H1 (cell line): ENCODE measurements around the gene USP49. TPM values are rescaled to one million over a fixed set of nuclear protein-coding genes. Genes with fewer than 3 reads are reported as not detected.
A peak's percentile ranks its signal among the peaks of the same experiment; 100 is the strongest.

Experiments
- ATF3 ChIP-seq: IDR thresholded peaks from 2 replicates; pipeline ENCODE4 v1.6.1; 2011; ENCODE audit warnings: low read depth, mild to moderate bottlenecking, low read length; ENCODE audit not compliant: insufficient read depth
- BRCA1 ChIP-seq: IDR thresholded peaks from 2 replicates; pipeline ENCODE4 v1.6.1; 2012; ENCODE audit warnings: low read depth, low read length, improper control_type of control experiment
- CBX5 ChIP-seq: fragments of 300-800, 300-1000 bp; sonication (generic); IDR thresholded peaks from 2 replicates; pipeline ENCODE4 v1.7.1; 2016; ENCODE audit warnings: antibody characterized with exemption, low read length, low read depth
- CHD2 ChIP-seq: IDR thresholded peaks from 2 replicates; pipeline ENCODE4 v1.6.1; 2012; ENCODE audit warnings: low read length, improper control_type of control experiment
- CREB1 ChIP-seq: IDR thresholded peaks from 2 replicates; pipeline ENCODE4 v1.6.1; 2012; ENCODE audit warnings: inconsistent platforms
- EGR1 ChIP-seq: IDR thresholded peaks from 2 replicates; pipeline ENCODE4 v1.6.1; 2011; ENCODE audit warnings: low read depth, low read length, borderline replicate concordance
- JUND ChIP-seq: IDR thresholded peaks from 2 replicates; pipeline ENCODE4 v1.6.1; 2011; ENCODE audit warnings: mild to moderate bottlenecking, improper control_type of control experiment, low read length
- KDM4A ChIP-seq: IDR thresholded peaks from one replicate; pipeline ENCODE4 v1.7.1; 2012; ENCODE audit warnings: low read depth, mild to moderate bottlenecking, moderate library complexity, low read length, inconsistent platforms; ENCODE audit not compliant: severe bottlenecking
- MAX ChIP-seq: IDR thresholded peaks from 2 replicates; pipeline ENCODE4 v1.6.1; 2012; ENCODE audit warnings: inconsistent platforms
- NANOG ChIP-seq: IDR thresholded peaks from 2 replicates; pipeline ENCODE4 v1.6.1; 2011; ENCODE audit warnings: low read length, low read depth, mild to moderate bottlenecking, inconsistent platforms; ENCODE audit not compliant: insufficient read depth, poor library complexity, severe bottlenecking
- PHF8 ChIP-seq: fragments of 200-600 bp; sonication (generic); conservative IDR thresholded peaks from 2 replicates; pipeline ENCODE4 v1.7.1; 2012; ENCODE audit warnings: low read depth, mild to moderate bottlenecking, inconsistent platforms, low read length, moderate library complexity
- POU5F1 ChIP-seq: IDR thresholded peaks from 2 replicates; pipeline ENCODE4 v1.6.1; 2011; ENCODE audit warnings: low read depth, mild to moderate bottlenecking, low read length, moderate library complexity
- SIN3A ChIP-seq, 2 experiments: IDR thresholded peaks in 1 of 2; conservative IDR thresholded peaks in 1 of 2; 2 replicates each; pipeline ENCODE4 v1.6.1; 2011 to 2012; ENCODE audit warnings: low read length in 2 of 2, improper control_type of control experiment in 1 of 2, low read depth in 1 of 2, mild to moderate bottlenecking in 1 of 2
- SP1 ChIP-seq: IDR thresholded peaks from 2 replicates; pipeline ENCODE4 v1.6.1; 2011; ENCODE audit warnings: low read depth, low read length
- SRF ChIP-seq: IDR thresholded peaks from 2 replicates; pipeline ENCODE4 v1.6.1; 2011; ENCODE audit warnings: mild to moderate bottlenecking, low read depth, low read length, moderate library complexity
- TAF1 ChIP-seq: IDR thresholded peaks from 2 replicates; pipeline ENCODE4 v1.6.1; 2011; ENCODE audit warnings: mild to moderate bottlenecking, low read depth, low read length
- TAF7 ChIP-seq: optimal IDR thresholded peaks from 2 replicates; pipeline ENCODE3; 2011; ENCODE audit warnings: low read depth, mild to moderate bottlenecking, inconsistent platforms, low read length, moderate library complexity, borderline replicate concordance
- YY1 ChIP-seq: IDR thresholded peaks from 2 replicates; pipeline ENCODE4 v1.6.1; 2011; ENCODE audit warnings: low read depth, mild to moderate bottlenecking, low read length
- ZNF274 ChIP-seq: IDR thresholded peaks from 2 replicates; pipeline ENCODE4 v1.7.0; 2012; ENCODE audit warnings: low read length, borderline replicate concordance; ENCODE audit errors: extremely low read depth
- polyA plus RNA-seq, 7 experiments: library from polyadenylated mRNA; depleted of rRNA in 3 of 7; stranded (reverse) in 5 of 7; unstranded in 2 of 7; fragments of >200 nt in 5 of 7; fragments of 200-250 nt in 2 of 7; gene quantifications; 1 replicate in 5 of 7; 2 replicates in 1 of 7; 4 replicates in 1 of 7; pipeline versions ENCODE4 v1.2.1 to v1.2.3, GENCODE V29; 2011 to 2013; ENCODE audit warnings: missing spikeins in 2 of 7, mixed read lengths in 2 of 7
- total RNA-seq: library from RNA; stranded (reverse); fragmentation: NEBNext Ultra II Directional; extraction: Animal tissue kit (Norgen Biotek cat#: 25700); gene quantifications from 2 replicates; pipeline ENCODE4 v1.2.1, GENCODE V29; 2021

The USP49 gene
- total and polyA plus RNA-seq, 2 of the 8 experiments (the other 6 are each of a cell fraction or from before 2014, with no cell fraction given): 6.9 to 24.4 TPM

- TF ChIP-seq CBX5: no peak
- peak; percentile 23; the same call in 1 of the 2 replicates for TF ChIP-seq PHF8
- TF ChIP-seq CHD2: peak; percentile 71
- TF ChIP-seq NANOG: no peak
- no peak for TF ChIP-seq BRCA1
- peak; percentile 68 for TF ChIP-seq MAX
- peak; percentile 44 for TF ChIP-seq TAF7
- 0 out of 2 replicates have a peak, but pooled peaks have one; percentile 32 for TF ChIP-seq JUND
- peak; percentile 98 for TF ChIP-seq EGR1
- no peak for TF ChIP-seq SRF
- TF ChIP-seq KDM4A: no peak
- peak; percentile 69 to 73; a peak in 2 of 4 replicates for TF ChIP-seq SIN3A (conservative IDR thresholded peaks at IDR 0.05 in 1 of 2, IDR thresholded peaks at IDR 0.05 in 1 of 2; ENCODE audit: low read depth in 1 of 2, low read length in 2 of 2)
- TF ChIP-seq TAF1: 0 out of 2 replicates have a peak, but pooled peaks have one; percentile 6
- peak; percentile 49; the same call in 1 of the 2 replicates for TF ChIP-seq YY1
- no peak for TF ChIP-seq POU5F1
- TF ChIP-seq SP1: peak; percentile 41; the same call in 1 of the 2 replicates
- peak; percentile 68 for TF ChIP-seq CREB1
- 0 out of 2 replicates have a peak, but pooled peaks have one; percentile 19 for TF ChIP-seq ATF3
- TF ChIP-seq ZNF274: no peak
Measured at GRCh38 chr6:41779788-41780550, 115.2 kb downstream of the USP49 start, which contains the start of gene FRS3 (continued).
